Activated CD4-positive, alpha-beta T cell treated with anti-CD3 and anti-CD28 coated beads, Interleukin-2, Interleukin-6, amounts not matched to agents 100 ng/mL and 50 ng/mL, durations not matched to agents 16 hours and 8 hours (primary cell): Measurements from ENCODE around the gene RPLP2.

Experiments used
- DNase-seq: peaks from one replicate; pipeline ENCODE4 v3.0.0-alpha.2; 2020

RPLP2 gene

DNA sequence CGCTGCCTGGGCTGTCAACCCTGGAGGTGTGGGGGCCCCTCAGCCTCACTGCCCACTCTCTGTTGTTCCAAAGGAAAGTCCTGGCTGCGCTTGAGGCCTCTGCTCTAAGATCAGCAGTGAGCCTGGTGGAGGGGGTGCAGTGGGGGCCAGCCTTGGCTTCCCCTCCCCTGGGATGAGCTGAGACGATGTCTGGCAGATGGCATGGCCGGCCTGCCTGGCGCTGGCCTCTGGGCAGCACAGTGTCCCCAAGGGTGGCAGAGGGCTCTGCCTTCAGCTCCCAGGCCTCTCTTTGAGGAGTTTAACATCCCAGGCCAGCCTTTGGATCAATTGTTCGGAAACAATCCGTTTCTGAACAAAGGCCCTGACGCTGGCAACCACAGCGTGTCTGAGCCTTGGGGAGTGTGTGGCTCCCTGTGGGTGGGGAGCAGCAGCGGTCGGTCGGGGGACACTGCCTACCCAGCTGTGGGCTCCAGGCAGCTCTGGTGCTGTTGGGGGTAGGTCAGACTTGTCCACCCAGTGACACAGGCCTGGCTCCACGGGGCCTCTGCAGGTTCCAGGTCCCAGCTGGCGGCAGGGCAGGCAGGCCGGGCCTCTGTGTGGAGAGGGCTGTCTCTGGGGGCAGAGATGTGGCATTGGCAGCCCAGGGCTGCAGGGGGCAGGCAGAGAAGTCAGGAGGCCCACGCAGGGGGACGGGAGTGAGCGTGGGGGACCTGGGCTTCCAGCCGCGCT lies 45.0 kb downstream of the RPLP2 start:
- no peak for DNase-seq

DNA sequence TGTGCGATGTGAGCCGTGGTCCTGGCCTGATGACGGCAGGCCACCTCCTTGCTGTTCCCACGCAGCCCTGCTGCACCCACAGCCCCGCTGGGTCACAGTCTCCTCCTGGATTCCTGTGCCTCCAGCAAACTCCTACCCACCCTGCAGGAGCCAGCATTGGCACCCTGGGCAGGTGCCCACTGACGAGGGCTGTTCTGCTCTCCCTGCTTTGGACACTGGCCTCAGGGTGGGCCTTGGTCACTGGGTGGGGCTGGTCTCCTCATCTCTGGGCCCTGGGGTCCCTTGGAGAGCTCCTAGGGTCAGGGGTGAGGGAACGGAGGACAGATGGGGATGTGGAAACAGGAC lies 45.5 kb downstream of the RPLP2 start:
- no peak for DNase-seq

DNA sequence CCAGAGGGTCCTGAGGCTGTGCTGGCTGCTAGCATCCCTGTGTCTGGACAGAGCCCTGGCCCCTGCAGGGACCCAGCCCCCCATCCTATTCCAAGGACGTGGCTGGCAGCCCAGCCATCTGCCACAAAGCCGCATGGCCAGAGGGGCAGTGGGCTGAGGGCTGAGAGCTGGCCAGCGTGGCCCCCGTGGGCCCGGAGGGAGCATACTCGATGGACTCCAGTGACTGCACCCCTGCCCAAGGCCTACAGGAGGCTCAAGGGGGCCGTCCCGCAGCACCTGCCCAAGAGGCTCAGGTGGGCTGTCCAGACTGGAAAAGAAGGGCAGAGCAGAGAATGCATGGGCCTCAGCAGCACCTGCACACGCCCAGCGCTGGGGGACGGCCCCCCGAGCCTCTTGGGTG lies 46.0 kb downstream of the RPLP2 start:
- DNase-seq = no peak

DNA sequence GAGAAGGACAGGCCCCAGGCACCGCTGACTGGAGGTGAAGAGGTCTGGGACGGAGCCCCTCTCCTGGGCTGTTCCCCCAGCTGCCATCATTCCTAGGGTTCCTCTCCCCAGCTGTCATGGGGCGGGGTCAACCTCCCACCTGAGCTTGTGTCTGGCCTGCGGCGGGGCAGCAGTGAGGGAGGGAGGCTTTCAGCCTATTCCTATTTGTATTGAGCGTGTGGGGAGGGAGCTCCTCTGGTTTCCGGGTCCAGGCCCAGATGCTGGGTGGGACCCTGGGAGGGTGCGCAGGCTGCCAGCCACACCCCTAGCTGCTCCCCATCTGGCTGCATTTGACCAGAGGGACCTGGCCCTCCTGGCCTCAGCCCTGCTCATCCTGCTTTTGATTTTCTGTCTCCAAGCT lies 46.6 kb downstream of the RPLP2 start:
- DNase-seq = no peak

DNA sequence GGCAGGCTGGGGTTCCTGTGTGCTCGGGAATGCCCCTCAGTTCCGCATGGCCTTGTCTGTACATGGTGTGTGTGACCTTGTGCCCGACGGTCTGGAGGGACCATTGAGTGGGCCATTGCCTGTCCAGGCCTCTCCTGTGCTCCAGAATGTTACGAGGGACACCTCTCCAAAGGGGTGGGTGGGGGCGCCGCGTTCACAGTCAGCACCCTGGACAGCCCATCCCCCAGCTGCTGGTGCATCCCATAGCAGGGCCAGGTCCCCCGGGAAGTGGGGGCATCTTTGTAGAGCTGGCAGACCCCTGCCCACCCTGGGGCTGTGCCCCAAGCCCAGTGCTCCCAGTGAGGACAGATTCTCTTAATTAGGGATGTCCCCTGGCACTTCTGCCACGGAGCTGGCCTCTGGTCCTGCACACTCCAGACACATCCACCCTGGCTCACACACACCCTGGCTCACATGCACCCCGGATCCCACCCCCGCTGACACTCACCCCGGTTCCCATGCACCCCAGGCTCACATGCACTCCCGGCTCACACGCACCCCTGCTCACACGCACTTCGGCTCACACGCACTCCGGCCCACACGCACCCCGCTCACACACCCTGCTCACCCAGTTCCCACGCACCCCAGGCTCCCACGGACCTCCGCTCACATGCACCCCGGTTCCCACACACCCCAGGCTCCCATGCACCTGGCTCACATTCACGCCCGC lies 48.4 kb downstream of the RPLP2 start:
- no peak for DNase-seq

DNA sequence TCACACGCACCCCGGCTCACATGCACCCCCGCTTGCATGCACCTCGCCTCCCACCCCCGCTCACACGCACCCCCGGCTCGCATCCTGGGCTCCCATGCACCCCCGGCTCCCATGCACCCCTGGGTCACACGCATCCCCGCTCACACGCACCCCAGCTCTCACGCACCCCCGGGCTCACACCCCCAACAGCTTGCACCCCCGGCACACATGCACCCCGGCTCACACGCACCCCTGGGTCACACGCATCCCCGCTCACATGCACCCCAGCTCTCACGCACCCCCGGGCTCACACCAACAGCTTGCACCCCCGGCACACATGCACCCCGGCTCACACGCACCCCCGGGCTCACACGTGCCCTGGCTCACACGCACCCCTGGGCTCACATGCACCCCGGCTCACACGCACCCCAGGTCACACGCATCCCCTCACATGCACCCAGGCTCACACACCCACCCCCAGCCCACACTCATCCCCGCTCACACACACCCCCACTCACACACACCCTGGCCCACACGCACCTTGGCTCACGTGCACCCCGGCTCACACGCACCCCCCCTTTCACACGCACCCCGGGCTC lies 49.1 kb downstream of the RPLP2 start:
- no peak for DNase-seq

DNA sequence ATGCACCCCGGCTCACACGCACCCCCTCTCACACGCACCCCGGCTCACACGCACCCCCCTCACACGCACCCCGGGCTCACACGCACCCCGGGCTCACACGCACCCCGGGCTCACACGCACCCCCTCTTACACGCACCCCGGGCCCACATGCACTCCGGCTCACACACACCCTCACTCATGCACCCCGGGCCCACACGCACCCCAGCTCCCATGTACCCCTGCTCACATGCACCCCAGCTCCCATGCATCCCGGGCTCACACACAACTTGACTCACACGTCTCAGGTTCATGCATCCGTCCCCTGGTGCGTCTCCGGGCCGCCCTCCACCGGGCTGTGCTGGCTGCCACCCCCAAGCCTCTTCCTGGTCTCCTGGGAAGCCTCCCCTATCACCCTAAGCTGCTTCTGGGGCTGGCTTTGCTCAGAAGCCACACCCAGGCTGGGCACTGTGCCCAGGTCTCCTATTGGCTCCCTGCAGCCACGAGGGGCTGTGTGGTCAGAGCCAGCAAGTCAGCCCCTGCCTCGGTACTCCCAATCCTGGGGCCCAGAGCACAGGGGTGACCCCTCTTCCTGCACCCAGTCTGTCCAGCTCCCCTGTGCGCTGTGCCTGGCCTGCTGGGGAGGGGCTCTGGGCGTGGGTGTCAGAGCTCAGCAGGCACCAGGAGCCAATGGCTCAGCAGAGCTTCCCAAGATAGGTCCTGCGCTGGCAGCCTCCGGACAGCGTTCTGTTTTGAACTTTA lies 49.8 kb downstream of the RPLP2 start:
- DNase-seq = no peak

DNA sequence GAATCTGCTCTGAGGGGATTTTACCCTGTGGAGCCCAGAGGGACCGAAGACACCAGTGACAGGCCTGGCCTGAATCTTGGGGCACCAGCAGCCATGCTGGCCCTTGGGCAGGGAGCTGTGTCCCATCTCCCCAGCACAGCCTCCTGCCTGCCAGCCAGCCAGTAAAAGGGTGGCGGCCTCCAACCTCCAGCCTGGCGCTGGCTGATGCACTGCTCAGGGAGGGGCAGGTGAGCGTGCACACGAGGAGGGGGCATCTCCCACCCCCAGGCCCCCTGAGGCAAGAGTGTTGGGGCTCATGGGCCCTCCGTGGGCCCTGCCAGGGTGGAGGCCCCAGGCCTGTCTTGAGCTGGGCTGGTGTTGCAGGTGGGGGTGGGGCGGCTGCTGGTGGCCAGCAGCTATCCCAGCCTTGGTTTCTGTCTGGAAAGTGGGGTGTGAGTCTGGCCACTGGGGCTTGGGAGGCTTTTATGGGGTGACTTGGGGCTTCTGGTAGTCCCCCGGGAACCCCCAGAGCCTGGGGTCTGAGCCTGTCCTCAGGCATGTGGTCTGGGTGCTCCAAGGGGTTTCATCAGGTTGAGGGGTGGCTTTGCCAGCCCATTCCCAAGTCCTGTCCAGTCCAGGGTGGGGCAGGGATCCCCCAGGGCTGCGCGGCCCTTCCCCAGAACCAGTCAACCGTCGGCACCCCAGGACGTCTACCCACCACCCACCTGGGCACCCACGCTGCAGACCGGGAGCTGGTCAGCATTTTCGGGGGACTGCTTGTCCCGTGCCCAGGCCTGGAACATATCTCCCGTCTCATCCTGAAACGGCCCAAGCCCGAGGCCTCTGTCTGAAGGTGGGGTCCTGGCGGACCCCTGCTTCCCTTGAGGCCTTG lies 50.7 kb downstream of the RPLP2 start:
- no peak for DNase-seq

DNA sequence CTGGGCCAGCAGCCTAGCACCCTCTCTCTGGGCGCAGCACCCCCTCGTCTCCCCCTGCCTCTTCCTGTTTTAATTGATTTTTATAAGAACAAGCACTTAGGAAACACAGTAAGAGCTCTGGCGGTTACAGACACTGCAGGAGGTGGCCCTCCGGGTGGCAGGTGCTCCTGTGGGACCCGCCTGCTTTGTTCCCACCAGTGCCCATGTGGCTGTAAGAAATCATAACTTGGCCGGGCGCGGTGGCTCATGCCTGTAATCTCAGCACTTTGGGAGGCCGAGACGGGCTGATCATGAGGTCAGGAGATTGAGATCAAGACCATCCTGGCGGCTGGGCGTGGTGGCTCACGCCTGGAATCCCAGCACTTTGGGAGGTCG lies 51.3 kb downstream of the RPLP2 start:
- DNase-seq = no peak

DNA sequence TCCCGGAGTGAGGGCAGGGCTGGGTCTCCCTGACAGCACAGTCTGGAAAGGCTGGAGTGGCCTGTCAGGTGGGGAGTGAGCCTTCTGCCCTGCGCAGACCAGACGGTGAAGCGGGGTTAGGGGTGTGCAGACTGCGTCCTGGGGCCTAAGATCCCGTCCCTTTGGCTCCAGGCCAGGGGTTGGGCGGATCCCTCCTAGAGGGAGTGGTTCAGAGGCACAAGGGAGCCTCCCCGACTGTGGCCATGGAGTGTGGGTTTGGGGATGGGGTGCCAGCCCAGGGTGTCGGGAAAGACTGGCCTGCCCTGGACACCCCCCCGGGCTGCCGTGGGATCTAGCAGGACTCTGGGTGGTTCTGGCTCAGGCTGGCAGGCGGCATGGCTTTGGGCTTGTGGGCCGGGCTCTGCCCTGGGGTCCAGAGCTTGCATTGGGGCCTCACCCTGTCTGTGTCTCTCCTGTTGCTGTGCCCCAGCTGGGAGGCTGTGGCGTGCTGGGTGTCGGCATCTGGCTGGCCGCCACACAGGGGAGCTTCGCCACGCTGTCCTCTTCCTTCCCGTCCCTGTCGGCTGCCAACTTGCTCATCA lies 52.4 kb downstream of the RPLP2 start:
- DNase-seq = no peak
